ENCODE measurements around the gene PCID2. TPM values are rescaled to one million over a fixed set of nuclear protein-coding genes. Genes with fewer than 3 reads are reported as not detected.

Gene PCID2
- total and polyA plus RNA-seq, 2 of the 13 experiments (the other 11 are each of a cell fraction or from before 2014, with no cell fraction given), result 65.0 to 111 TPM

DNA sequence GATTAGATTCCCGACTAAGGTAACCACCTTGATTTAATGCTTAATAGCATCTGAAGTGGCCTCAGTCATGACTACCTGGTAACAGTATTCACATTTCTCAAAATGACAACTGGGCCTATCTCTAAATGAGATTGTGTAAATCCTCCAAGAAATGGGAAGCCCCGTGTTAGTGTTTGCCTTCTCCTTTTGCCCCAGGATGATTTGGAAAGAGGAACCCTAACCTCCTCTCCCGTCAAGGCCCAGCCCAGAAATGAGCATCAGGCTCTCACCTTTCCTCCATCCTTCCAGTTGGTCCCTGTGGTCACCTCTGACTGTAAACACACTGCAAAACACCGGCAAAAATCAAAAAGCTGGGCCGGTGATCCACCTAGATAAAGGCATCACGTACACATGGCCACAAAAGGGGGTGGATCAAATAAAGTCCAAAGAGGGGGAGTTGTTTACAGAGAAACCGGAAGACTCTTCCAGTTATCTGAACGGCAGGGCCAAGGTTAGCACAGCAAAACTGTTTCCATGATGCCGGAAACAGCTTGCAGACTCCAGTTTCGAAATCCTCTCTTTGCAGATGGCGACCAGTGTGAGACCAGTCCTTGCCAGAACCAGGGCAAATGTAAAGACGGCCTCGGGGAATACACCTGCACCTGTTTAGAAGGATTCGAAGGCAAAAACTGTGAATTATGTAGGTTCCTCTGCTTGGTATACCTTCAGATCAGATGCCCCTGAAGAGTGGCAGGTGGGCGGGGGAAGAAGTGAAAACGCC is 69.5 kb downstream of the PCID2 start (continued):
- TF ChIP-seq, protein P1, sequence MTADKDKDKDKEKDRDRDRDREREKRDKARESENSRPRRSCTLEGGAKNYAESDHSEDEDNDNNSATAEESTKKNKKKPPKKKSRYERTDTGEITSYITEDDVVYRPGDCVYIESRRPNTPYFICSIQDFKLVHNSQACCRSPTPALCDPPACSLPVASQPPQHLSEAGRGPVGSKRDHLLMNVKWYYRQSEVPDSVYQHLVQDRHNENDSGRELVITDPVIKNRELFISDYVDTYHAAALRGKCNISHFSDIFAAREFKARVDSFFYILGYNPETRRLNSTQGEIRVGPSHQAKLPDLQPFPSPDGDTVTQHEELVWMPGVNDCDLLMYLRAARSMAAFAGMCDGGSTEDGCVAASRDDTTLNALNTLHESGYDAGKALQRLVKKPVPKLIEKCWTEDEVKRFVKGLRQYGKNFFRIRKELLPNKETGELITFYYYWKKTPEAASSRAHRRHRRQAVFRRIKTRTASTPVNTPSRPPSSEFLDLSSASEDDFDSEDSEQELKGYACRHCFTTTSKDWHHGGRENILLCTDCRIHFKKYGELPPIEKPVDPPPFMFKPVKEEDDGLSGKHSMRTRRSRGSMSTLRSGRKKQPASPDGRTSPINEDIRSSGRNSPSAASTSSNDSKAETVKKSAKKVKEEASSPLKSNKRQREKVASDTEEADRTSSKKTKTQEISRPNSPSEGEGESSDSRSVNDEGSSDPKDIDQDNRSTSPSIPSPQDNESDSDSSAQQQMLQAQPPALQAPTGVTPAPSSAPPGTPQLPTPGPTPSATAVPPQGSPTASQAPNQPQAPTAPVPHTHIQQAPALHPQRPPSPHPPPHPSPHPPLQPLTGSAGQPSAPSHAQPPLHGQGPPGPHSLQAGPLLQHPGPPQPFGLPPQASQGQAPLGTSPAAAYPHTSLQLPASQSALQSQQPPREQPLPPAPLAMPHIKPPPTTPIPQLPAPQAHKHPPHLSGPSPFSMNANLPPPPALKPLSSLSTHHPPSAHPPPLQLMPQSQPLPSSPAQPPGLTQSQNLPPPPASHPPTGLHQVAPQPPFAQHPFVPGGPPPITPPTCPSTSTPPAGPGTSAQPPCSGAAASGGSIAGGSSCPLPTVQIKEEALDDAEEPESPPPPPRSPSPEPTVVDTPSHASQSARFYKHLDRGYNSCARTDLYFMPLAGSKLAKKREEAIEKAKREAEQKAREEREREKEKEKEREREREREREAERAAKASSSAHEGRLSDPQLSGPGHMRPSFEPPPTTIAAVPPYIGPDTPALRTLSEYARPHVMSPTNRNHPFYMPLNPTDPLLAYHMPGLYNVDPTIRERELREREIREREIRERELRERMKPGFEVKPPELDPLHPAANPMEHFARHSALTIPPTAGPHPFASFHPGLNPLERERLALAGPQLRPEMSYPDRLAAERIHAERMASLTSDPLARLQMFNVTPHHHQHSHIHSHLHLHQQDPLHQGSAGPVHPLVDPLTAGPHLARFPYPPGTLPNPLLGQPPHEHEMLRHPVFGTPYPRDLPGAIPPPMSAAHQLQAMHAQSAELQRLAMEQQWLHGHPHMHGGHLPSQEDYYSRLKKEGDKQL (CRISPR knock-in tag; IDR thresholded peaks at IDR 0.05; ENCODE audit: low read depth), result peak; percentile 75; the same call in 1 of the 2 replicates
- TF ChIP-seq, protein P2, sequence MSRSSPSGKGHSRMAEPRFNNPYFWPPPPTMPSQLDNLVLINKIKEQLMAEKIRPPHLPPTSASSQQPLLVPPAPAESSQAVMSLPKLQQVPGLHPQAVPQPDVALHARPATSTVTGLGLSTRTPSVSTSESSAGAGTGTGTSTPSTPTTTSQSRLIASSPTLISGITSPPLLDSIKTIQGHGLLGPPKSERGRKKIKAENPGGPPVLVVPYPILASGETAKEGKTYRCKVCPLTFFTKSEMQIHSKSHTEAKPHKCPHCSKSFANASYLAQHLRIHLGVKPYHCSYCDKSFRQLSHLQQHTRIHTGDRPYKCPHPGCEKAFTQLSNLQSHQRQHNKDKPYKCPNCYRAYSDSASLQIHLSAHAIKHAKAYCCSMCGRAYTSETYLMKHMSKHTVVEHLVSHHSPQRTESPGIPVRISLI (CRISPR knock-in tag; IDR thresholded peaks at IDR 0.05; ENCODE audit: borderline replicate concordance), result peak; percentile 62; the same call in 1 of the 2 replicates
- no peak for TF ChIP-seq ZNF773 (CRISPR knock-in tag; IDR thresholded peaks at IDR 0.05; ENCODE audit: borderline replicate concordance)
- no peak for TF ChIP-seq JARID2 (CRISPR knock-in tag; IDR thresholded peaks at IDR 0.05; ENCODE audit: insufficient replicate concordance)
- TF ChIP-seq, protein P3, sequence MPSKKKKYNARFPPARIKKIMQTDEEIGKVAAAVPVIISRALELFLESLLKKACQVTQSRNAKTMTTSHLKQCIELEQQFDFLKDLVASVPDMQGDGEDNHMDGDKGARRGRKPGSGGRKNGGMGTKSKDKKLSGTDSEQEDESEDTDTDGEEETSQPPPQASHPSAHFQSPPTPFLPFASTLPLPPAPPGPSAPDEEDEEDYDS (CRISPR knock-in tag; IDR thresholded peaks at IDR 0.05), result peak; percentile 87
- TF ChIP-seq, protein P4, sequence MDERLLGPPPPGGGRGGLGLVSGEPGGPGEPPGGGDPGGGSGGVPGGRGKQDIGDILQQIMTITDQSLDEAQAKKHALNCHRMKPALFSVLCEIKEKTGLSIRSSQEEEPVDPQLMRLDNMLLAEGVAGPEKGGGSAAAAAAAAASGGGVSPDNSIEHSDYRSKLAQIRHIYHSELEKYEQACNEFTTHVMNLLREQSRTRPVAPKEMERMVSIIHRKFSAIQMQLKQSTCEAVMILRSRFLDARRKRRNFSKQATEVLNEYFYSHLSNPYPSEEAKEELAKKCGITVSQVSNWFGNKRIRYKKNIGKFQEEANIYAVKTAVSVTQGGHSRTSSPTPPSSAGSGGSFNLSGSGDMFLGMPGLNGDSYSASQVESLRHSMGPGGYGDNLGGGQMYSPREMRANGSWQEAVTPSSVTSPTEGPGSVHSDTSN (CRISPR knock-in tag; IDR thresholded peaks at IDR 0.05), result no peak
- TF ChIP-seq, protein P5, sequence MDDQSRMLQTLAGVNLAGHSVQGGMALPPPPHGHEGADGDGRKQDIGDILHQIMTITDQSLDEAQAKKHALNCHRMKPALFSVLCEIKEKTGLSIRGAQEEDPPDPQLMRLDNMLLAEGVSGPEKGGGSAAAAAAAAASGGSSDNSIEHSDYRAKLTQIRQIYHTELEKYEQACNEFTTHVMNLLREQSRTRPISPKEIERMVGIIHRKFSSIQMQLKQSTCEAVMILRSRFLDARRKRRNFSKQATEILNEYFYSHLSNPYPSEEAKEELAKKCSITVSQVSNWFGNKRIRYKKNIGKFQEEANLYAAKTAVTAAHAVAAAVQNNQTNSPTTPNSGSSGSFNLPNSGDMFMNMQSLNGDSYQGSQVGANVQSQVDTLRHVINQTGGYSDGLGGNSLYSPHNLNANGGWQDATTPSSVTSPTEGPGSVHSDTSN (CRISPR knock-in tag; IDR thresholded peaks at IDR 0.05; ENCODE audit: borderline replicate concordance), result no peak
- TF ChIP-seq ZNF652 (CRISPR knock-in tag; IDR thresholded peaks at IDR 0.05; ENCODE audit: borderline replicate concordance, low read depth), result peak; percentile 45; the same call in 1 of the 2 replicates
- TF ChIP-seq MATR3 (CRISPR knock-in tag; IDR thresholded peaks at IDR 0.05), result no peak
- no peak; the same call in 1 of the 2 replicates for TF ChIP-seq MIXL1 (CRISPR knock-in tag; IDR thresholded peaks at IDR 0.05)
- TF ChIP-seq, protein P6, sequence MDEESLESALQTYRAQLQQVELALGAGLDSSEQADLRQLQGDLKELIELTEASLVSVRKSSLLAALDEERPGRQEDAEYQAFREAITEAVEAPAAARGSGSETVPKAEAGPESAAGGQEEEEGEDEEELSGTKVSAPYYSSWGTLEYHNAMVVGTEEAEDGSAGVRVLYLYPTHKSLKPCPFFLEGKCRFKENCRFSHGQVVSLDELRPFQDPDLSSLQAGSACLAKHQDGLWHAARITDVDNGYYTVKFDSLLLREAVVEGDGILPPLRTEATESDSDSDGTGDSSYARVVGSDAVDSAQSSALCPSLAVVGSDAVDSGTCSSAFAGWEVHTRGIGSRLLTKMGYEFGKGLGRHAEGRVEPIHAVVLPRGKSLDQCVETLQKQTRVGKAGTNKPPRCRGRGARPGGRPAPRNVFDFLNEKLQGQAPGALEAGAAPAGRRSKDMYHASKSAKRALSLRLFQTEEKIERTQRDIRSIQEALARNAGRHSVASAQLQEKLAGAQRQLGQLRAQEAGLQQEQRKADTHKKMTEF (CRISPR knock-in tag; IDR thresholded peaks at IDR 0.05), result peak; percentile 92
- no peak for TF ChIP-seq DR1 (CRISPR knock-in tag; IDR thresholded peaks at IDR 0.05)
- TF ChIP-seq, protein P7, sequence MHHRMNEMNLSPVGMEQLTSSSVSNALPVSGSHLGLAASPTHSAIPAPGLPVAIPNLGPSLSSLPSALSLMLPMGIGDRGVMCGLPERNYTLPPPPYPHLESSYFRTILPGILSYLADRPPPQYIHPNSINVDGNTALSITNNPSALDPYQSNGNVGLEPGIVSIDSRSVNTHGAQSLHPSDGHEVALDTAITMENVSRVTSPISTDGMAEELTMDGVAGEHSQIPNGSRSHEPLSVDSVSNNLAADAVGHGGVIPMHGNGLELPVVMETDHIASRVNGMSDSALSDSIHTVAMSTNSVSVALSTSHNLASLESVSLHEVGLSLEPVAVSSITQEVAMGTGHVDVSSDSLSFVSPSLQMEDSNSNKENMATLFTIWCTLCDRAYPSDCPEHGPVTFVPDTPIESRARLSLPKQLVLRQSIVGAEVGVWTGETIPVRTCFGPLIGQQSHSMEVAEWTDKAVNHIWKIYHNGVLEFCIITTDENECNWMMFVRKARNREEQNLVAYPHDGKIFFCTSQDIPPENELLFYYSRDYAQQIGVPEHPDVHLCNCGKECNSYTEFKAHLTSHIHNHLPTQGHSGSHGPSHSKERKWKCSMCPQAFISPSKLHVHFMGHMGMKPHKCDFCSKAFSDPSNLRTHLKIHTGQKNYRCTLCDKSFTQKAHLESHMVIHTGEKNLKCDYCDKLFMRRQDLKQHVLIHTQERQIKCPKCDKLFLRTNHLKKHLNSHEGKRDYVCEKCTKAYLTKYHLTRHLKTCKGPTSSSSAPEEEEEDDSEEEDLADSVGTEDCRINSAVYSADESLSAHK (CRISPR knock-in tag; IDR thresholded peaks at IDR 0.05; ENCODE audit: borderline replicate concordance), result no peak
- TF ChIP-seq HOXD1 (CRISPR knock-in tag; IDR thresholded peaks at IDR 0.05), result peak; percentile 85

All from HepG2 (cell line).